CD4-positive, alpha-beta memory T cell (primary cell): ENCODE results near the gene SLC16A8. TPM values are rescaled to one million over a fixed set of nuclear protein-coding genes. Genes with fewer than 3 reads are reported as not detected.

Experiments
- CTCF ChIA-PET: fragments of 350-600 bp; sonication (Branson Sonifier 250); formaldehyde crosslinking; loops from one replicate; lab custom pipeline; 2021; ENCODE audit warnings: inconsistent platforms; ENCODE audit not compliant: partially characterized antibody; lab: Charles Lee
- POLR2A ChIA-PET: fragments of 350-600 bp; sonication (Branson Sonifier 250); formaldehyde crosslinking; loops from one replicate; lab custom pipeline; 2021; ENCODE audit not compliant: partially characterized antibody; lab: Charles Lee
- DNase-seq, 5 donors: peaks; one replicate each; pipeline versions ENCODE4 v3.0.0 to v3.0.0-alpha.2; 2020 to 2022; ENCODE audit warnings: mixed read lengths in 1 of 5
- H3K27ac ChIP-seq: one replicate; pipeline ENCODE4 v1.7.0; 2013; ENCODE audit warnings: low read depth, low read length
- H3K27me3 ChIP-seq: 2 replicates; pipeline ENCODE4 v1.7.0; 2013; ENCODE audit warnings: mild to moderate bottlenecking, low read length, moderate library complexity; ENCODE audit not compliant: insufficient read depth
- H3K36me3 ChIP-seq: 2 replicates; pipeline ENCODE4 v1.7.0; 2013; ENCODE audit warnings: mild to moderate bottlenecking, low read length, moderate library complexity; ENCODE audit not compliant: insufficient read depth
- H3K4me1 ChIP-seq: 2 replicates; pipeline ENCODE4 v1.7.0; 2013; ENCODE audit warnings: mild to moderate bottlenecking, low read length, moderate library complexity; ENCODE audit not compliant: insufficient read depth
- H3K4me3 ChIP-seq, 2 donors: one replicate each; pipeline ENCODE4 v1.7.0; 2013; ENCODE audit warnings: low read length in 2 of 2, mild to moderate bottlenecking in 1 of 2
- H3K9me3 ChIP-seq, 2 donors: one replicate each; pipeline ENCODE4 v1.7.0; 2013; ENCODE audit warnings: low read length in 2 of 2, control low read depth in 1 of 2; ENCODE audit not compliant: control insufficient read depth in 1 of 2
- H3K27ac Mint-ChIP-seq, 7 donors: one replicate each; pipeline ENCODE4 v1.8.0; 2020 to 2021; ENCODE audit warnings: mixed read lengths in 7 of 7, mild to moderate bottlenecking in 6 of 7, inconsistent platforms in 3 of 7, moderate library complexity in 3 of 7
- H3K27me3 Mint-ChIP-seq, 2 donors: one replicate each; pipeline ENCODE4 v1.8.0; 2020 to 2021; ENCODE audit warnings: mixed read lengths in 2 of 2
- H3K36me3 Mint-ChIP-seq, 2 donors: one replicate each; pipeline ENCODE4 v1.8.0; 2020 to 2021; ENCODE audit warnings: mixed read lengths in 2 of 2, inconsistent platforms in 1 of 2, mild to moderate bottlenecking in 1 of 2
- H3K4me1 Mint-ChIP-seq, 4 donors: one replicate each; pipeline ENCODE4 v1.8.0; 2020 to 2021; ENCODE audit warnings: mixed read lengths in 4 of 4, mild to moderate bottlenecking in 1 of 4
- H3K4me3 Mint-ChIP-seq, 8 donors: one replicate each; pipeline ENCODE4 v1.8.0; 2020 to 2021; ENCODE audit warnings: mixed read lengths in 8 of 8, mild to moderate bottlenecking in 7 of 8, moderate library complexity in 6 of 8, inconsistent platforms in 3 of 8
- H3K9me3 Mint-ChIP-seq, 8 donors: one replicate each; pipeline ENCODE4 v1.8.0; 2020 to 2021; ENCODE audit warnings: mixed read lengths in 8 of 8, mild to moderate bottlenecking in 5 of 8, inconsistent platforms in 3 of 8, moderate library complexity in 1 of 8
- intact Hi-C: fragments of 100-400 bp; cut with micrococcal nuclease; formaldehyde crosslinking; loops from one replicate; pipeline ENCODE4 v1.15.1; 2023
- polyA plus RNA-seq, 2 donors: library from polyadenylated mRNA; unstranded; fragments of 300-500 nt; fragmentation: Illumina TruSeq; gene quantifications; one replicate each; pipeline ENCODE4 v1.2.3, GENCODE V29; 2021
- total RNA-seq, 2 experiments: library from RNA; stranded (reverse); gene quantifications; one replicate each; pipeline ENCODE4 v1.2.3, GENCODE V29; 2021

Gene SLC16A8
- total and polyA plus RNA-seq, 4 experiments from 2014 or later: not detected

GRCh38 chr22:38112381-38112780 is 28.4 kb upstream of the SLC16A8 start:
- Histone ChIP-seq H3K27ac (no peak overlapping the region), H3K9me3 (no peaks in the 10 kb centered on the region), H3K36me3 (peaks cover 5% of the 10 kb centered on the region), H3K27me3 (no peaks in the 10 kb centered on the region), H3K4me3 (no peak overlapping the region), H3K4me1 (peaks cover 6% of the 10 kb centered on the region)
- intact Hi-C loops: loop anchor here (10.0 kb wide), 1 partner anchor 242 kb away; no protein-coding TSS in a partner anchor
- no peaks in the 10 kb centered on the region for H3K27me3 Mint-ChIP-seq
- H3K36me3 Mint-ChIP-seq: peaks cover 6 to 16% of the 10 kb centered on the region in 2 donors
- DNase-seq: no peak
- ChIA-PET POLR2A (no interaction called here), CTCF (interaction anchor here (1.1 to 3.5 kb wide), 2 partner anchors 22 to 117 kb away, joined by 3 to 22 read pairs; no protein-coding TSS in a partner anchor)
- H3K9me3 Mint-ChIP-seq: peaks cover 0 to 4% (median 0%) of the 10 kb centered on the region in 8 donors
- no peak overlapping the region for H3K4me3 Mint-ChIP-seq
- peaks cover 2 to 11% (median 3%) of the 10 kb centered on the region in 4 donors for H3K4me1 Mint-ChIP-seq
- H3K27ac Mint-ChIP-seq: no peak overlapping the region

DNA sequence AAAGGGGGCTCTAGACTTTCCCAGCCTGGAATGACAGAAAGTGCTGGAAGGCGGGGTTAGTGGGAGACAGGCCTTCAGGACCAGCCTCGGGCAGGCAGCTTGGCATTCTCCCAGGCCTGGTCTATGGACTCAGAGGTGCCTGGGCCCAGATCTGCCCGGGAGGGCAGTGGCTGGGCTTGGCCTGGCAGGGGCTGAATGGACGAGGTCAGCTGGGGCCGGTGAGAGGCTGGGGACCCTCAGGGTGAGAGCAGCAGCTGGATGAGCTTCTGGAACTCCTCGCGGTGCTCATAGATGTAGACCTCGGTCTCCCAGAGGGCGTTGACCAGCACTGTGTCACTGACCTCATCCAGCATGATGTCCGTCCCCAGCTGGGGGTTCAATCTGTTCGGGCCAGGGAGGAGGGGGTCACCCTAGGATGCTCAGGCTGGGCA is 28.0 kb upstream of the SLC16A8 start:
- Mint-ChIP-seq H3K4me3 (no peak overlapping the region), H3K9me3 (peaks cover 0 to 4% (median 0%) of the 10 kb centered on the region in 8 donors), H3K27me3 (no peaks in the 10 kb centered on the region), H3K27ac (no peak overlapping the region), H3K4me1 (peaks cover 2 to 11% (median 5%) of the 10 kb centered on the region in 4 donors), H3K36me3 (peaks cover 6 to 16% of the 10 kb centered on the region in 2 donors)
- intact Hi-C loops: loop anchor here (10.0 kb wide), 1 partner anchor 243 kb away; no protein-coding TSS in a partner anchor
- Histone ChIP-seq H3K4me1 (peaks cover 6% of the 10 kb centered on the region), H3K27ac (no peak overlapping the region), H3K4me3 (no peak overlapping the region), H3K36me3 (peaks cover 5% of the 10 kb centered on the region), H3K9me3 (no peaks in the 10 kb centered on the region), H3K27me3 (no peaks in the 10 kb centered on the region)
- CTCF ChIA-PET: interaction anchor here (1.1 to 3.5 kb wide), 2 partner anchors 22 to 117 kb away, joined by 3 to 22 read pairs; no protein-coding TSS in a partner anchor
- POLR2A ChIA-PET: no interaction called here
- DNase-seq: no peak

GRCh38 chr22:38110863-38111852 is 27.2 kb upstream of the SLC16A8 start:
- CTCF ChIA-PET: interaction anchor here (1.1 kb wide), 1 partner anchor 21 kb away, joined by 3 read pairs; no protein-coding TSS in a partner anchor

GRCh38 chr22:38110008-38110862 is 26.3 kb upstream of the SLC16A8 start, which contains the start of gene BAIAP2L2:
BAIAP2L2 (minus strand) TSS chr22:38110684; CDS start chr22:38110525, 159 bp downstream.
- Mint-ChIP-seq H3K36me3 (peaks cover 3 to 12% of the 10 kb centered on the region in 2 donors), H3K9me3 (peaks cover 0 to 4% (median 0%) of the 10 kb centered on the region in 8 donors), H3K27me3 (no peaks in the 10 kb centered on the region), H3K4me3 (peak within 1 kb of the TSS in 3 of 8 donors; percentile 40 to 48 (median 41)), H3K27ac (peak within 1 kb of the TSS in 6 of 7 donors; percentile 74 to 89 (median 85)), H3K4me1 (peaks cover 2 to 13% (median 8%) of the 10 kb centered on the region in 4 donors)
- ChIA-PET CTCF (no interaction called here), POLR2A (no interaction called here)
- Histone ChIP-seq H3K27ac (no peak within 1 kb of the TSS), H3K36me3 (peaks cover 3% of the 10 kb centered on the region), H3K9me3 (no peaks in the 10 kb centered on the region), H3K4me1 (peaks cover 6% of the 10 kb centered on the region), H3K4me3 (no peak within 1 kb of the TSS), H3K27me3 (no peaks in the 10 kb centered on the region)
- no peak for DNase-seq
- intact Hi-C loops: loop anchor here (10.0 kb wide), 1 partner anchor 245 kb away; no protein-coding TSS in a partner anchor

More at GRCh38 chr22:38110863-38111852, 27.2 kb upstream of the SLC16A8 start:
- H3K9me3 Mint-ChIP-seq: peaks cover 0 to 4% (median 0%) of the 10 kb centered on the region in 8 donors
- no peak overlapping the region for H3K4me3 ChIP-seq
- H3K4me1 Mint-ChIP-seq: peaks cover 2 to 11% (median 6%) of the 10 kb centered on the region in 4 donors
- H3K4me1 ChIP-seq: peaks cover 6% of the 10 kb centered on the region
- H3K9me3 ChIP-seq: no peaks in the 10 kb centered on the region
- H3K4me3 Mint-ChIP-seq: no peak overlapping the region
- H3K27me3 Mint-ChIP-seq: no peaks in the 10 kb centered on the region
- H3K36me3 ChIP-seq: peaks cover 5% of the 10 kb centered on the region
- intact Hi-C loops: loop anchor here (10.0 kb wide), 1 partner anchor 244 kb away; no protein-coding TSS in a partner anchor
- no peak for DNase-seq
- peaks cover 3 to 12% of the 10 kb centered on the region in 2 donors for H3K36me3 Mint-ChIP-seq
- POLR2A ChIA-PET: no interaction called here
- no peak overlapping the region for H3K27ac ChIP-seq
- no peaks in the 10 kb centered on the region for H3K27me3 ChIP-seq
- peak overlapping the region in 3 of 7 donors; percentile 17 to 79 (median 65) for H3K27ac Mint-ChIP-seq

DNA sequence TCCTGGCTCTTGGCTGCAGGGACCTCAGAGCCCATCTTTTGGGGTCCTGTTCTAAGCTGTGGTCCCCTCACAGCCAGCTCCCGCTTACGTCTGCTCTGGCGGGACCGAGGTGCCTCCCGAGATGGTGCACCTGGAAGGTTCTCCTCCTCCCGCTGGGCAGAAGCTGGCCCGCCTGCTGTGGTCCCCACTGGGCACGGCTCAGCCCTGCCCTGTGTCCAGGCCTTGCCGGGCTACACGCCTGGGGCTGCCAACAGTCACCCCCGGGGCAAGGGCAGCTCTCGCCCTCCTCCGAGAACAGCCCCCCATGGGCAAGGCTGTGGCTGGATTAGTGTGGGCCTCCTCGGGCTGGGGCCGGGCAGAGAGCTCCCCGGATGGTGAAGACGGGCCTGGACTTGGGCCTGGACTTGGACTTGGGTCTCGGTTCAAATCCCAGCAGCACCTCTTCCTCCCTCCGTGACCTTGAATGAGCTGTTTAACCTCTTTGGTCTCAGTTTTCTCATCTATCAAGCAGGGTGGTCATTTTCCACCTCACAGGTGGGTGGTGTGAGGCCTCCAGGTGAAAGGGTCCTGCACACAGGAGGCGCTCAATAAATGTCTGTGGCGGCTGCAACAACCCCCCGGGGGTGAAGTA is 25.5 kb upstream of the SLC16A8 start:
- intact Hi-C loops: loop anchor here (10.0 kb wide), 1 partner anchor 245 kb away; no protein-coding TSS in a partner anchor
- H3K4me3 Mint-ChIP-seq: peak overlapping the region in 3 of 8 donors; percentile 40 to 48 (median 41)
- CTCF ChIA-PET: no interaction called here

GRCh38 chr22:38108561-38109319 is 24.8 kb upstream of the SLC16A8 start:
- Mint-ChIP-seq H3K27me3 (no peaks in the 10 kb centered on the region), H3K4me1 (peaks cover 4 to 18% (median 8%) of the 10 kb centered on the region in 4 donors), H3K9me3 (peaks cover 0 to 4% (median 0%) of the 10 kb centered on the region in 8 donors), H3K27ac (peak overlapping the region in 3 of 7 donors; percentile 74 to 93 (median 89)), H3K36me3 (peaks cover 0 to 9% of the 10 kb centered on the region in 2 donors), H3K4me3 (no peak overlapping the region)
- no peak overlapping the region for H3K4me3 ChIP-seq
- H3K4me1 ChIP-seq: no peaks in the 10 kb centered on the region
- no peaks in the 10 kb centered on the region for H3K27me3 ChIP-seq
- H3K36me3 ChIP-seq: no peaks in the 10 kb centered on the region
- ChIA-PET CTCF (no interaction called here), POLR2A (no interaction called here)
- no peak for DNase-seq
- intact Hi-C loops: no loop called here
- H3K9me3 ChIP-seq: no peaks in the 10 kb centered on the region
- no peak overlapping the region for H3K27ac ChIP-seq

More for the DNA sequence above, 25.5 kb upstream of the SLC16A8 start:
- Mint-ChIP-seq H3K27ac (peak overlapping the region in 6 of 7 donors; percentile 74 to 89 (median 85)), H3K27me3 (no peaks in the 10 kb centered on the region), H3K4me1 (peaks cover 3 to 17% (median 9%) of the 10 kb centered on the region in 4 donors), H3K36me3 (peaks cover 2 to 11% of the 10 kb centered on the region in 2 donors), H3K9me3 (peaks cover 0 to 4% (median 0%) of the 10 kb centered on the region in 8 donors)
- Histone ChIP-seq H3K27ac (no peak overlapping the region), H3K4me3 (no peak overlapping the region), H3K36me3 (no peaks in the 10 kb centered on the region), H3K4me1 (peaks cover under 1% of the 10 kb centered on the region), H3K27me3 (no peaks in the 10 kb centered on the region), H3K9me3 (no peaks in the 10 kb centered on the region)
- peak in 3 of 5 donors; percentile 19 to 32 (median 20) for DNase-seq
- POLR2A ChIA-PET: no interaction called here
